GM21367 (cell line): Measurements from ENCODE around the gene DMBX1.

ENCODE experiments used
- ATAC-seq: cut with Tn5 transposase; IDR thresholded peaks from one replicate; pipeline ENCODE4 v1.9.1; 2021; ENCODE audit not compliant: unreplicated experiment

DMBX1 gene

GRCh38 chr1:46458846-46459245 is 30.8 kb upstream of the DMBX1 start:
- no peak for ATAC-seq

DNA sequence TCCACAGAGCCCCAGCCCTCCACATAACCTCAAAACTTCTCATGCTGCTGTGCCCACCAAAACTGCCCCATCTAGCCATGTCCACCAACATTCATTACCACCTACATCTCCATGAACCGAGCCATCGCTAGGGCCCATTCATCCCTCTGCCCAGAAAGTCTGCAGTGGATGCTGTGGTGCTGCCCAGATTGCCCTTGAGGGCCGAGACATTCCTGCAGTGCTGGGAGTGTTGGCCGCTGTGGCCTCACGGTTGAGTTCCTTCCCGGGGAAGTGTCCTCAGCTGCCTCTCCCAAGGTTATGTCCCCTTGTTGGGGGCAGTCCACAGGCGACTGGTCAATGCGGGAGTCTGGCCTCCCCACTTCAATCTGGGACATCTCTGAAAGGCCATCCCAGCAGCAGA is 30.3 kb upstream of the DMBX1 start:
- ATAC-seq, result no peak

GRCh38 chr1:46461017-46461808 is 28.4 kb upstream of the DMBX1 start:
- no peak for ATAC-seq

- ATAC-seq, result no peak
Measured at GRCh38 chr1:46461809-46462448, 27.7 kb upstream of the DMBX1 start.

- ATAC-seq, result no peak
Measured at GRCh38 chr1:46464013-46464548, 25.6 kb upstream of the DMBX1 start.

DNA sequence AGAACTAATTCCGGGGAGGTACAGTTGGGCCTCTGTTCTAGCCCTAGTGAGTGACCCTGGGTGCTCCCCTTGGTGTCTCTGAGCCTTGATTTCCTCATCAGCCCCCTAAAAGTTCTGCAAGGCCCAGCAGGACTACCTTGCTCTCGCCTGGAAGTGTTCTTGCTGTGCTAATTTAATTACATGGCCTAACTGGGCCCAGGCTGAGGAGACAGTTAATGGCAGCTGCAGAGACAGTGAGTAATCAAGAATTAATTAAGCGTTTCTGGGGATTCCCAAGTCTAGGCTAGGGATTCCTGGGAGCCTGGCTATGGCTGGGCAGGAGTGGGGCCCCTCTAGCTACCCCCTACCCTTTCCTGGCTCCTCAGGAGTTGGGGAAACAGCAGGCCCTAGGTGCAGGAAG is 24.7 kb upstream of the DMBX1 start:
- ATAC-seq, result no peak

DNA sequence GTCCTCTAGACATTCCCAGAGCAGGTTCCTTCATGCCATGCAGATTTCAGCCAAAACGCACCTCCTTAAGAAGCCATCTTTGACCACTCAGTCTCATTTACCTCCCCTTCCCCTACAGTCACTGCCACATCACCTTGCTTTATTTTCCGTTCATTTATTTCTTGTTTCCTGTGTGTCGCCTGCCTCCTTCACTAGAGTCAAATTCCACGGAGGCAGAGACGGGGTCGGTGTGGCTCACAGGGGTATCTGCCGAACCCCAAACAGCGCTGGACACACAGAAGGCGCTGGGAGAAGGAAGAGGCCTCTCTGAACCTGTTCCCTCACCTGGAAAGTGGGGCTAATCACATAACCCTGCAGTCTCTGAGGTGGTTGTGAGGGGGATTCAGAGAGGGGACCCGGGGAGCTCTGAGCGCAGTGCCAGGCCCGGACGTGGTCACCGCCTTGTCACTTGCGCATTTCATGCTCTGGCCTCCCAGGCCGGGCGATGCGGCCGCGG is 23.6 kb upstream of the DMBX1 start:
- ATAC-seq, result no peak

- no peak for ATAC-seq
Measured at GRCh38 chr1:46466477-46467182, 23.0 kb upstream of the DMBX1 start.

GRCh38 chr1:46467183-46467504 is 22.5 kb upstream of the DMBX1 start:
- no peak for ATAC-seq

- ATAC-seq, result no peak
Measured at GRCh38 chr1:46469881-46470280, 19.8 kb upstream of the DMBX1 start.

DNA sequence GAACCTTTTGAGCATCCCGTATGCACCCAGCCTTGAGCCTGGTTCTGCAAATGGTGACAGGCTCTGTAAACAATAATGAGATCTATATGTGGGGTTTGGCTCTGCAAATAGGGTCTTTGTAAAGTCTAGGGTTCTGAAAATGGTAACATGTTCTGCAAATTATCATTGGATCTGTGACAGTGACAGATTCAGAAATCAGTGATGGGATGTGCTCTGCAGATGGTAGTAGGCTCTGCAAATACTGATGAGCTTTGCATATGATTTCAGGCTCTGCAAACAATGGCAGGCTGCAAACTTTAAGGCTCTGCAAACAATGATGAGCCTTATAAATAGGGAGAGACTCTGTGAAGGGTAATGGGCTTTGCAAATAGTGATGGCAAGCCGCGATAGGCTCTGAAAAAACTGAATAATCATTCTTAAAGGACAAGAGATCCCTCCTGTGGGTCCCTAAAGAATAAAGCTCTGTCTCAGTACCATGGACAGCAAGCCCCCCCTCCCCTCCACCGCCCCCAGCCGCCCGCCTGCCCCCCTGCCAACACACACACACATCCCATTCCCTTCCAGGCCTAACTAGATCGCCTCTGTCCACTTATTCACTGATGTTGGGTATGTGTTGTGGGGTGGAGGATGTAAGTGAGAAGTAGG is 17.7 kb upstream of the DMBX1 start:
- no peak for ATAC-seq

DNA sequence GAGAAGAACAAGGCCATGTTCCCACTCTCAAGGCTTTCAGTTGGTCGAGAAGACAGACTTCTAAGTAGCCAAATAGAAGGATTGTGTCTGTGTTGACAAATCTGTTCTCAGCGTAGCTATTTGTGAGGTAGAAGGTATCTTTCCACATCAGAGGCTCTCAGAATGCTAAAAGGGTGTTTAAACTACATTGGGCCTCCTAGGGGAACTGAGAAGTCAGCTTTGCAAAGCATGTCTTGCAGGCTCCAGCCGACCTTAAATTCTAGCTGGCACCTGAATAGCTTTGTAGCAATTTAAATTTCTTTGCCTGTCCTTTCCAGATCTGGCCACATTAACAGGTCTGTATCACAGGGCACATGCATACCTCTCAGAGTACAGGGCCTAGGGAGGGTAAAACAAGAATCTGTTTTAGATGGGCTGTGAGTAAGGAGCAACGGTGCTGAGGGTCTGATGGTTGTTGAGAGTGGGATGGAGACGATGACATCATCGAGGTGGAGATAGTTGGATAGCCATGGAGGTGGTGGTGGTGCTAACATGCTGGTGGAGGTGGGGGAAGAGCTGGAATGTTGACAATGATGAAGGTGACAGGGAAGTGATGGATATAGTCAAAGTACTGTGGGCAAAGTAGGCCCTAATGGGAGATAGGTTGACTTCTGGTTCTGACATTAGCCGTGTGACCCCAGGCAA is 17.0 kb upstream of the DMBX1 start:
- no peak for ATAC-seq

GRCh38 chr1:46473991-46474390 is 15.6 kb upstream of the DMBX1 start:
- no peak for ATAC-seq

GRCh38 chr1:46474570-46474969 is 15.1 kb upstream of the DMBX1 start:
- ATAC-seq, result no peak

DNA sequence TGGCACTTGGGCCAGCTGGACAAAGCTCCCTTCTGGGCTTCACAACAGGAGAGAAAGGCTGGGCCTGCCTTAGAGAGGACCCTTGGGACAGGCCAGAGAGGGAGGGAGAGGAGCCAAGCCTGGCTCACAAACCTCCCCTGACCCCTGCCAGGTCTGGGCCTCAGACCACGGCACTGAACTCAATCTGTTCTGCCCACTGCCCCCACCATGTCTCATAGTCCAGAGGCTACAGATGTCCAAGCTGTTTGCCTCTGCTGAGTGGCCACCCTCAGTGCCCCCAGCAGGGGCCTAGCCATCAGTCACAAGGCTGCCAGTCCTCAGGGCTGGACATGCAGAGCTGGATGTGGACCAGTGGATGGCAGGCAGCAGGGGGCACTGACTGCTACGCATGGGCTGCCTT is 13.0 kb upstream of the DMBX1 start:
- no peak for ATAC-seq

- no peak for ATAC-seq
Measured at GRCh38 chr1:46477153-46477929, 12.3 kb upstream of the DMBX1 start.

GRCh38 chr1:46478721-46479485 is 10.7 kb upstream of the DMBX1 start:
- no peak for ATAC-seq

DNA sequence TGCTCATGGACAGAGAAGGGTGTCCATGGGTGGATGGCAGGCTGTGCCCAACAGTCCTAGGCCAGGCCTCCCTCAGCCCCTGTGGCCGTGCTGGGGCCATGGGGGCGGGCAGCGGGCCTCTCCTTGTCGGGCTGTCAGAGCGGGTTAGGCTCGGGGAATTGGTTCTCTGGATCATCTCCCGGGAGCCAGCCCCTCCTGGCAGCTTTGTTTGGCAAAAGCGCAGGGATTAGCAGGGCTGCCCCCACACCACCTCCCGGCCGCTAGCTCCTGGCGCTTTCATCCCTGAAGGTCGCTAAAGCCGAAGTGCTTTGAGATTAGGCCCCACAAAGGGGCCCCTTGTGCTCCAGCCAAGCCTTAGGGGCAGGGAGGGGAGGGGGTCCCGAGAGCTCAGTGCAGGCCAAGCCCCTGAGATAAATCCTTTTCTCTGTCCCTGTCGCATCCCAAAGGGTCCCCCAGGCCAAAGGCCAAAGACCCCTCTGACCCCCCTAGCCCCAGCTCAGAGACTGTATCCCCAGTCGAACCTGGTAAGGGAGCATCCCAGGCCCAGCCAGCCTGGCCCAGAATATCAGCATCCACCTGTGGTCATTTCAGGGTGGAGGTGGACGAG is 9.8 kb upstream of the DMBX1 start:
- no peak for ATAC-seq
